NCI-H128 (cell line): Measurements from ENCODE around the gene TTLL8.

Experiments
- DNase-seq: peaks from one replicate; lab custom pipeline; 2025; ENCODE audit not compliant: unreplicated experiment; lab: John Stamatoyannopoulos, UW

The TTLL8 gene

GRCh38 chr22:50008151-50009040 is 49.7 kb downstream of the TTLL8 start:
- DNase-seq = peak; percentile 48

- DNase-seq = no peak
Measured at GRCh38 chr22:50007057-50007511, 51.0 kb downstream of the TTLL8 start.

- no peak for DNase-seq
Measured at GRCh38 chr22:50004918-50005317, 53.2 kb downstream of the TTLL8 start.

- no peak for DNase-seq
Measured at GRCh38 chr22:50002791-50003190, 55.3 kb downstream of the TTLL8 start.

GRCh38 chr22:50001388-50002231 is 56.5 kb downstream of the TTLL8 start:
- DNase-seq = no peak

- no peak for DNase-seq
Measured at GRCh38 chr22:50000587-50001387, 57.3 kb downstream of the TTLL8 start.

- DNase-seq = no peak
Measured at GRCh38 chr22:49999946-50000586, 58.0 kb downstream of the TTLL8 start.

GRCh38 chr22:49999063-49999945 is 58.8 kb downstream of the TTLL8 start:
- DNase-seq = no peak

- no peak for DNase-seq
Measured at GRCh38 chr22:49998718-49999062, 59.4 kb downstream of the TTLL8 start.

GRCh38 chr22:49997932-49998717 is 60.0 kb downstream of the TTLL8 start:
- no peak for DNase-seq

- DNase-seq = no peak
Measured at GRCh38 chr22:49997251-49997599, 60.9 kb downstream of the TTLL8 start.

- no peak for DNase-seq
Measured at GRCh38 chr22:49996518-49997250, 61.4 kb downstream of the TTLL8 start.

- DNase-seq = no peak
Measured at GRCh38 chr22:49996119-49996517, 62.0 kb downstream of the TTLL8 start.

- no peak for DNase-seq
Measured at GRCh38 chr22:49995361-49996118, 62.6 kb downstream of the TTLL8 start.

GRCh38 chr22:49995041-49995360 is 63.1 kb downstream of the TTLL8 start:
- no peak for DNase-seq

- no peak for DNase-seq
Measured at GRCh38 chr22:49994361-49995040, 63.6 kb downstream of the TTLL8 start.

GRCh38 chr22:49993649-49994360 is 64.3 kb downstream of the TTLL8 start:
- DNase-seq = no peak
